Medulla oblongata (tissue), 1 donor: ENCODE measurements around the gene IRF2BP1.

Experiments
- DNase-seq: peaks from one replicate; pipeline ENCODE4 v3.0.0-alpha.2; 2015; ENCODE audit errors: extremely low spot score

IRF2BP1 gene

GRCh38 chr19:45885556-45886426, at the start of gene IRF2BP1:
Gene IRF2BP1 (minus strand): TSS chr19:45886141. CDS start chr19:45885774, 367 bp downstream.
- DNase-seq: peak; percentile 97

- no peak for DNase-seq
Measured at GRCh38 chr19:45935267-45935666, 49.3 kb upstream of the IRF2BP1 start.

- no peak for DNase-seq
Measured at GRCh38 chr19:45934551-45935230, 48.8 kb upstream of the IRF2BP1 start.

- no peak for DNase-seq
Measured at GRCh38 chr19:45933759-45934158, 47.8 kb upstream of the IRF2BP1 start.

GRCh38 chr19:45931055-45931454, 45.1 kb upstream of the IRF2BP1 start:
- DNase-seq: no peak

- no peak for DNase-seq
Measured at GRCh38 chr19:45929247-45929646, 43.3 kb upstream of the IRF2BP1 start.

GRCh38 chr19:45927565-45928261, 41.8 kb upstream of the IRF2BP1 start:
- DNase-seq: peak; percentile 92

GRCh38 chr19:45924891-45925447, 39.0 kb upstream of the IRF2BP1 start:
- no peak for DNase-seq

GRCh38 chr19:45922281-45922680, 36.3 kb upstream of the IRF2BP1 start:
- no peak for DNase-seq

GRCh38 chr19:45920458-45920857, 34.5 kb upstream of the IRF2BP1 start:
- DNase-seq: no peak

- peak; percentile 86 for DNase-seq
Measured at GRCh38 chr19:45919678-45920077, 33.7 kb upstream of the IRF2BP1 start.

- no peak for DNase-seq
Measured at GRCh38 chr19:45918721-45919120, 32.8 kb upstream of the IRF2BP1 start.

GRCh38 chr19:45917421-45918091, 31.6 kb upstream of the IRF2BP1 start:
- DNase-seq: peak; percentile 86

- DNase-seq: no peak
Measured at GRCh38 chr19:45913874-45914830, 28.2 kb upstream of the IRF2BP1 start, which contains the start of gene NANOS2. Gene NANOS2 (minus strand): TSS chr19:45914778. CDS start chr19:45914693, 85 bp downstream.

- DNase-seq: no peak
Measured at GRCh38 chr19:45911291-45911690, 25.4 kb upstream of the IRF2BP1 start.

- no peak for DNase-seq
Measured at GRCh38 chr19:45908956-45909355, 23.0 kb upstream of the IRF2BP1 start.

- DNase-seq: no peak
Measured at GRCh38 chr19:45906221-45906620, 20.3 kb upstream of the IRF2BP1 start.

- DNase-seq: no peak
Measured at GRCh38 chr19:45905011-45905410, 19.1 kb upstream of the IRF2BP1 start.

- DNase-seq: peak; percentile 99
Measured at GRCh38 chr19:45902651-45903625, 17.0 kb upstream of the IRF2BP1 start.
